CD4-positive, alpha-beta T cell treated with Interleukin-17A for 1 hour (primary cell): ENCODE data around the gene ANKS3.

Experiments used
- DNase-seq: peaks from one replicate; pipeline ENCODE4 v3.0.0-alpha.2; 2020

Gene ANKS3

DNA sequence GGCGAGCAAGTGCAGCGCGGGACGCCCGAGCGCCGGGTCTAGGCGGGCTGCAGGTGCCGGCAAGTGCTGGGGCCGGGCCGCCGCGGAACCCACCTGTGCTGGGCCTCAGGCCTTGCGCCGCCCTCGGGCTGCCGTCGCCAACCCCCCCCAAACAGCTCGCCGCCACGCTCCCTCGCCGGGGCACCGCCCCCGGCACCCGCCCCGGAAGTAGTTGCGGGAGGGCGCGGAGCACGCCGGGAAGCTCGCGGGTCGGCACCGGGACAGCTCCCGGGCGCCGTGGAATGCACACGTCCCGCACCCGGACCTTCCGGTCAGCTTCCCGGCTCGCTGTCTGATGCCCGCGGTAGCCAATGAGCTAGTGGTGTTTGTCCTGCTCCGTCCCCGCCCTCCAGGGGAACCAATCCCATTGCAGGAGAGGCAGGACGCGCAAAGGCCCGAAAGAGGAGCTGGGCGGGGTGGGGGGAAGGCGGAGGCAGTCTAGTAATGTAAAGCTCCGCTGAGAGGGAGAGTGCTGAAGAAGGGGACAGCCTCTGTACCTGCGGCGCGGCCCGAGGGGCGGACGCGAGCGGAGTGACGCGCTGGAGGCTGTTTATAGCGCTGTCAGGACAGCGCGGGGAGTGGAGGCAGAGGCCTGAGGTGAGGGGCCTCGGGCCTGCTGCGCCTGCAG lies at the start of gene ANKS3, which contains the start of gene DNAAF8:
ANKS3 (minus strand) TSS at position 209 of the 667 bp plus-strand sequence. CDS start 4,122 bp downstream, outside the sequence.
DNAAF8 (plus strand) TSS at position 475 of the 667 bp plus-strand sequence. CDS start 1,978 bp downstream, outside the sequence.
- peak; percentile 79 for DNase-seq

DNA sequence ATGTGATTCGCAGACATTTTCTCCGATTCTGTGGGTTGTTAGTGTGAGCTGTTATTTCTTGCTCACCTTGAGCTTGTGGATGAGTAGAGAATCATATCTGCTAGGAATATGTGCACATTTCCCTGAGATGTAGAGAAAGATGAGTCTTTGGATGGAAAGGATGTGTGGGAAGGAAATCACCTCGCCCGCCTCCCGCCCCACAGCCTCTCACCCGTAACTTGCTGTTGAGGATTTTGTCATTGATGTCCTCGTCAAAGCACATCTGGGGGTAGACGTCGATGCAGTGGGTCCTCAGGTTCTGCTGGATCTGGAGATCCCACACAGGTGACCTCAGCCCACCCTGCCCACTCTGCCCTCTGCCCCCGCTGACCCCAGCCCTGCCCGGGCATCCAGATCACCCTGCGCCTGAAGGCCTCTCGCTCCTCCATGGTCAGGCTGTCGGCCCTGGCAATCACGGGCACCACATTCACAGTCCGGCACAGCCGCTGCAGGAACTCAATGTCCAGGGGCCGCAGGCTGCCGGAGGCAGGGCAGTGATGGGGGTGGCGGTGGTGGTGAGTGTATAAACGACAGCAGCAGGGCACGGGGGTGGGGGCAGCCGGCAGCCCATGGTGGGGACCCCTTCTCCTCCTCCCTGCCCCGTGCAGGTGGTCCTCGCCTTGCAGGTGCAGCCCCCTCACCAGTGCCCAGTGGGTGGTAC lies 49.3 kb upstream of the ANKS3 start:
- no peak for DNase-seq

GRCh38 chr16:4780235-4780634 lies 46.2 kb upstream of the ANKS3 start:
- DNase-seq, result no peak

- no peak for DNase-seq
These were observed 44.0 kb upstream of the ANKS3 start for GRCh38 chr16:4778050-4778392.

DNA sequence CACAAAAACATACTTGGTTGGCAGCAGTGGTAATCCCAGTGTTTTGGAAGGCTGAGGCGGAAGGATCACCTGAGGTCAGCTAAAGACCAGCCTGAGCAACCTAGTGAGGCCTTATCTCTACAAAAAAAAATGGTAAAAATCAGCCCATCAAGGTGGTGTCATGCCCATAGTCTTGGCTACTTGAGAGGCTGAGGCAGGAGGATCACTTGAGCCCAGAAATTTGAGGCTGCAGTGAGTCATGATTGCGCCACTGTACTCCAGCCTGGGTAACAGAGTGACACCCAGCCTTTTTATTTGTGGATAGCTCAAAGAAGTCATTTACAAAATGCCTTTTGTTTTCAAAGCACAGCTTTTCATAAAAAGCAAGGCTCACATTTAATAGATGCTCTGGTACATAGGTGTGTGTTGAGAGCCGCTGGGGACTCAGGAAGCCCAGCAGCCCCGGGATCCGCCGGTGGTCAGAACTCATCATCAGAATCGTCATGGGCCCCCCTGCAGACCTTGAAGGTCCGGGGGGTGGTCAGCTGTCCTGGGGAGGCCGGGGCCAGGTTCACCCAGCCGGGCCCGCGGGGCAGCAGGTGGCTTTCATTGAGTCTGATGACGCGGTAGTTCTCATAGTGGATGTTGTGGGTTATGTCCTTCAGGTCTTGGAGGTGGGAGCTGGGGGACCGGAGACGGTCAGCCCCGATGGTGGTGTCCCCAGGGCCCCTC lies 43.4 kb upstream of the ANKS3 start:
- no peak for DNase-seq

DNA sequence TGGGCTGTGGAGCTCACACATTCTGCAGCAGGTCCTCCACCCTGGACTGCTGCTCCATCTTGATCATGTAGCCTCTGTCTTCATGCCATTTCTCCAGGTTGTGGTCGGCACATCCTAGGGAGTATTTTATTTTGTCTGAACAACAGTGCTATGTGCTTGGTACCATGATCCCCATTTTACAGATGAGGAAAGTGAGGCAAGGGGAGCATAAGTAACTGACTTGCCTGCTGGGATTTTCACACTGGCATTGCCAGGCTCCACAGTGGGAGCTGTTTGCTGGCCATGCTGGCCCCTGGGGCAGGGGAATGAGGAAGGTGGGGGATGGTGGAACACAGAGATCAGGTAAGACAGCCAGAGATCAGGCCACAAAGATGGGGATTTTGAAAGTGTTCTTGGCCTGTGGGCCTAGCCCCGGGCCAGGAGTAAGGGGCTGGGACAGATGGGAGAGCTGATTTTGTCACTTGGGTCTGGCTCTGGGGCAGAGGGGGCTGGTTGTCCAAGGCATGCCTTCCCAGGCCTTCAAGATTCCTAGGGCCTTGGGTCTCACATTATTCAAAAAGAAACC lies 42.2 kb upstream of the ANKS3 start:
- DNase-seq, result no peak

DNA sequence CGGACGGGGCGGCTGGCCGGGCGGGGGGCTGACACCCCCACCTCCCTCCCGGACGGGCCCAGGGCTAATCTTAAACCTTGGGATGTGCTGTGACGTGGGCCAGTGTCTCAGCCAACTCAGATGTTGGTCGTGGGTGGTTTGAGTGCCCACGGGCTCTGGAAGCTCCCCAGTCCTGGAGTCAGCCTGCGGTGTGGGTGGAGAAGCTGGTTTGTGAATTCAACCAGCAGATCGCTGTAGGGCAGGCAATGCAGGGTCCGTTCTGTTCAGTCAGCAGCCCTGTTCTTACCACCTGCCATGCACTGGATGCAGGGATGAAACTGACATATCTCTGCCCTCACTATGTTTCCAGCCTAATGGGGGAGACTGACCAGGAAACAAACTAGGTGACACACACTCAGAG lies 40.9 kb upstream of the ANKS3 start:
- no peak for DNase-seq

DNA sequence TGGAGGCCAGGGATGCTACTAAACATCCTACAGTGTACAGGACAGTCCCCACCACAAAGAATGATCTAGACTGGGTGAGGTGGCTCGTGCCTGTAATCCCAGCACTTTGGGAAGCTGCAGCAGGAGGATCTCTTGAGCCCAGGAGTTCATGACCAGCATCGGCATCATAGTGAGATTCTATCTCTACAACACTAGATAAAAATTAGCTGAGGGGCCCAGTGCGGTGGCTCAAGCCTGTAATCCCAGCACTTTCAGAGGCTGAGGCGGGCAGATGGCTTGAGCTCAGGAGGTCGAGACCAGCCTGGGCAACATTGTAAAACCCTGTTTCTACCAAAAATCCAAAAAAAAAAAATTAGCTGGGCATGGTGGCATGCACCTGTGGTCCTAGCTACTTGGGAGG lies 38.3 kb upstream of the ANKS3 start:
- no peak for DNase-seq

- no peak for DNase-seq
These were observed 37.6 kb upstream of the ANKS3 start for GRCh38 chr16:4771646-4772045.

DNA sequence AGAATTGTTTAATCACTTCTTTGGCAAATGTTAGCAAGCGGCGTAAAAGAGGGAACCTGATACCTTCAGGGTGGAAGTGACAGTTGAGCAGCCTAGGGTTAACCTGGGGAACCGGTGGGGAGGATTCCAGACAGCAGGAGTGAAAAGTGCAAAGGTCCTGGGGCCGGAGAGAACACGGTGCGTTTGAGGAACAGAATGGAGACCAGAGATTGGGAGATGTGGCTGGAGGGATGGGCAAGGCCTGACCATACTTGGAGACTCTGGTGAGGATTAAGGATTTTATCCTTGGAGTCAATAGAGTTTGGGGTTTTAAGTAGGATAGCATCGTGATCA lies 35.2 kb upstream of the ANKS3 start:
- DNase-seq, result no peak

DNA sequence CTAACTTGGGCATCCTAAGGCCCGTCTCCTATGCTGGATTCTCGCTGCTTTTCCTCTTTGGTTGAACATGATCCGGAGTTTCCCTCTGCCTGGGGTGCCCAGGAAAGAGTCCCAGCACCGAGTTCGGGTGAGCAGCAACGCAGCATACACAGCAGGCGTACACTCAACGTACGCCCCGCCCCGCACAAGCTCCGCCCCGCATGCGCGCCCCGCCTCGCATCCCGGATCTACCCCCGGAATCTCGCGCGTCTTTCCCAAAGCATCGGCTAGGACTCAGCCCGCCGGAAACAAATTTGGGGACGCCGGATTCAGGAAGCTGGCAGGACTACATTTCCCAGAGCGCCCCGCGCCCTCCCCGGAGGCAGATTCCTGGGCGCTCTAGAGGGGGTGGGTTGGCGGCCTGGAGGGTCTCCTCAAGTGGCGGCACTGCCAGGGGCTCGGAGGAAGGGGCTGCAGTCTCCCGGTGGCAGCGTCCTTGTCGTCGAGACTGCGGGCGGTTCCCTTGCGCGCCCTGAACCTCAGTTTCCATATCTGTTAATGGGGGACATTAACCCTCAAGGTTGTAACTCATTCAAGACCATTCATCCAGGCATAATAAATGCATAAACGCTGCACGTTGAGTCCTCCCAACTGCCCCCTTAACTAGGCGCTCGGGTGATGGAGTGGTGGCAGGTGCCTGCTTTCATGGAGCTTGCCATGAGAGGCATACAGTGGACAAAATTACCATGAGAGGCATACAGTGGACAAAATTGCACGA lies 34.7 kb upstream of the ANKS3 start:
- peak; percentile 91 for DNase-seq

GRCh38 chr16:4767872-4768548 lies 33.9 kb upstream of the ANKS3 start:
- DNase-seq, result peak; percentile 28

GRCh38 chr16:4766875-4767628 lies 33.0 kb upstream of the ANKS3 start, which contains the start of gene ZNF500:
TSS of gene ZNF500 (minus strand) at chr16:4767162. CDS start at chr16:4765978, 1,184 bp downstream.
- DNase-seq, result peak; percentile 97

DNA sequence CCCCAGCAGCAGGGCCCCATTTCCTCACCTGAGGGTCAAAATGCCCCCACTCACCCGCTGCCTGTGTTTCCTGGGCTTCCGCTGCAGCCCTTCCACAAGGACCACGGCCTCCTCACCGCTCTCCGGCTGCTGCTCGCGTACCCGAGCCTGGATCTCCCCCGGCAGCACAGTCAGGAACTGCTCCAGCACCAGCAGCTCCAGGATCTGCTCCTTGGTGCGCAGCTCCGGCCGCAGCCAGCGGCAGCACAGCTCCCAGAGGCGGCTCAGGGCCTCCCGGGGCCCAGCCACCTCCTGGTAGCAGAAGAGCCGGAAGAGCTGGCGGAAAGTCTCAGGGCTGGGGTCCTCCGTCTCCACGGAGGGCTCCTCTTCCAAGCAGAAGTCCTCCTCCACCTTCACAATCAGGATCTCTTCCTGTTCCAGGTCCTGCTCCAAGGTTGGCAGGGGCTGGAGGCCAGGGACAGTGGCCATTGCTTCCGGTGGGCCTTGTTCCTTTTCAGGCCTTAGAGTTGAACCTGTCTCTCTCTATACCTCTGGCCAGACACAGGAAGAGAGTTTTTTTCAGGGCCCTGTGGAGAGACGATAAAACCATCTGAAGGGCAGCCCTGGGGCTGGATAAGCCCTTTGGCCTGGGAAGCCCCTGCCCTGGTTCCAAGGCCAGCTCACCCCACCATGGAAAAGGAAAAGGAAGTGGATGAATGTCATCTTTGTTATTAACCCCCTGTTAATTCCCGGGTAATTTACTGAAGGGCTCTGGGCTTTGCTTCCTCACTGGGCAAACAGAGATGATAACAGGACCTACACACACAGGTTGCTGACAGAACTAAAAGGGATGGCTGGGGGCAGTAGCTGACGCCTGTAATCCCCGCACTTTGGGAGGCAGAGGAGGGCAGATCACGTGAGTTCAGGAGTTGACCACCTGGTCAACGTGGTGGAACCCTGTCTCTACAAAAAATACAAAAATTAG lies 31.7 kb upstream of the ANKS3 start:
- no peak for DNase-seq

DNA sequence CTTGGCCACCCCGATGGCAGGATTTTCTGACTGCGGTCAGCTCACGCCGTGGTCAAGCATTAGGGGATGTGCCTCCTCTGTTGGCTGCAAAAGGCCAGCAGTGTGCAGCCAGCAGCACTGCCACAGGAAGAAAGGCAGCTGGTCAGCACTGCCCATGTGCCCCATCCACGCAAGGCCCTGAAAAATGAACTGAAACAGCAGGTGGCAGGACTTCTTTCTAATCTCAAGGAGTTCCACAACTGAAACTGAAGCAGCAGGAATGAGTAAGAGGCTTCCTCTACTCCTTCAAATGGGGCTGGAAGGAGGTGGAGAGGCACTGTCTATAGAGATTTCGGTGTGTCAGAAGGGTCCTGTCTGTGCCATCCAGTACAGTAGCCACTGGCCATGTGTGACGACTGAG lies 29.7 kb upstream of the ANKS3 start:
- DNase-seq, result no peak

- DNase-seq, result no peak
These were observed 28.1 kb upstream of the ANKS3 start for GRCh38 chr16:4762205-4762604.

GRCh38 chr16:4760221-4760910 lies 26.3 kb upstream of the ANKS3 start:
- DNase-seq, result no peak

GRCh38 chr16:4755687-4756086 lies 21.6 kb upstream of the ANKS3 start:
- no peak for DNase-seq

DNA sequence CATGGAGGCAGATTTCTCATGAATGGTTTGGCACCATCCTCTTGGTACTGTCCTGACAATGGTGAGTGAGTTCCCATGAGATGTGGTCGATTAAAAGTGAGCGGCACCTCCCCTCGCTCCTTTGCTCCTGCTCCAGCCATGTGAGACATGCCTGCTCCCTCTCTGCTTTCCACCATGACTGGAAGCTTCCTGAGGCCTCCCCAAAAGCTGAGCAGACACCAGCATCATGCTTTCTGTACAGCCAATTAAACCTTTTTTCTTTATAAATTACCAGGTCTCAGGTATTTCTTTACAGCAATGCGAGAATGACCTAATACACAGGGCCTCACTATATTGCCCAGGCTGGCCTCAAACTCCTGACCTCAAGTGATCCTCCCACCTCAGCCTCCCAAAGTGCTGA lies 20.8 kb upstream of the ANKS3 start:
- DNase-seq, result no peak

DNA sequence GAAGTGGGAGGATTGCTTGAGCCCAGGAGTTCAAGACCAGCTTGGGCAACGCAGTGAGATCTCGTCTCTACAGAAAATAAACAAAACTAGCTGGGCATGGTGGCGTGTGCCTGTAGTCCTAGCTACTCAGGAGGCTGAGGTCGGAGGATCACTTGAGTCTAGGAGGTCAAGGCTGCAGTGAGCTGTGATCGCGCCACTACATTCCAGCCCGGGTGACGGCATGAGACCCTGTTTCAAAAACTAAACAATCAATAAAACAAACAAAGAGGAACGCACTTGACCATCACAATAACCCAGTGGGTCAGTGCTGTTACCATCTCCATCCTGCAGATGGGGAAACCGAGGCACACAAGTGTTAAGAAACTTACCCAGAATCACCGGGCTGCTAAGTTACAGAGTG lies 19.2 kb upstream of the ANKS3 start:
- DNase-seq, result no peak
